ENCODE data around the gene NHLRC4.

The NHLRC4 gene

GRCh38 chr16:606656-607307 lies 40.0 kb downstream of the NHLRC4 start:
- no peak for TF ChIP-seq CTCF (conservative IDR thresholded peaks at IDR 0.05; ENCODE audit: control insufficient read depth, insufficient read depth, low read depth, low read length)
- H3K4me3 ChIP-seq (ENCODE audit: control insufficient read depth, low read depth, low read length), result no peak overlapping the region
- DNase-seq (ENCODE audit: low read depth), result no peak

GRCh38 chr16:608019-608418 lies 41.2 kb downstream of the NHLRC4 start:
- DNase-seq (ENCODE audit: low read depth), result no peak
- no peak for TF ChIP-seq CTCF (conservative IDR thresholded peaks at IDR 0.05; ENCODE audit: control insufficient read depth, insufficient read depth, low read depth, low read length)
- H3K4me3 ChIP-seq (ENCODE audit: control insufficient read depth, low read depth, low read length), result no peak overlapping the region

GRCh38 chr16:609316-609715 lies 42.5 kb downstream of the NHLRC4 start:
- no peak for DNase-seq (ENCODE audit: low read depth)
- no peak overlapping the region for H3K4me3 ChIP-seq (ENCODE audit: control insufficient read depth, low read depth, low read length)
- TF ChIP-seq CTCF (conservative IDR thresholded peaks at IDR 0.05; ENCODE audit: control insufficient read depth, insufficient read depth, low read depth, low read length), result no peak

GRCh38 chr16:609984-610383 lies 43.2 kb downstream of the NHLRC4 start:
- no peak overlapping the region for H3K4me3 ChIP-seq (ENCODE audit: control insufficient read depth, low read depth, low read length)
- TF ChIP-seq CTCF (conservative IDR thresholded peaks at IDR 0.05; ENCODE audit: control insufficient read depth, insufficient read depth, low read depth, low read length), result no peak
- no peak for DNase-seq (ENCODE audit: low read depth)

GRCh38 chr16:610513-611381 lies 43.9 kb downstream of the NHLRC4 start:
- peak; percentile 63 for DNase-seq (ENCODE audit: low read depth)
- TF ChIP-seq CTCF (conservative IDR thresholded peaks at IDR 0.05; ENCODE audit: control insufficient read depth, insufficient read depth, low read depth, low read length), result peak; percentile 49
- H3K4me3 ChIP-seq (ENCODE audit: control insufficient read depth, low read depth, low read length), result no peak overlapping the region

- TF ChIP-seq CTCF (conservative IDR thresholded peaks at IDR 0.05; ENCODE audit: control insufficient read depth, insufficient read depth, low read depth, low read length), result no peak
- no peak for DNase-seq (ENCODE audit: low read depth)
- H3K4me3 ChIP-seq (ENCODE audit: control insufficient read depth, low read depth, low read length), result no peak overlapping the region
These were observed 48.3 kb downstream of the NHLRC4 start for GRCh38 chr16:615122-615521.
